Sigmoid colon (tissue), 4 donors: ENCODE data around the gene MPI.

Source experiments
- EP300 ChIP-seq, 4 donors: sonication (generic); formaldehyde crosslinking; IDR thresholded peaks; one replicate each; pipeline ENCODE4 v1.6.1; 2017; ENCODE audit warnings: antibody characterized with exemption in 4 of 4
- POLR2A ChIP-seq, 2 donors: fragments of 450-650 bp; IDR thresholded peaks; one replicate each; pipeline ENCODE4 v1.6.1; 2016; ENCODE audit warnings: antibody characterized with exemption in 2 of 2, mild to moderate bottlenecking in 2 of 2, moderate library complexity in 2 of 2
- POLR2AphosphoS5 ChIP-seq, 4 donors: sonication (generic); formaldehyde crosslinking; IDR thresholded peaks; one replicate each; pipeline ENCODE4 v1.6.1; 2017; ENCODE audit warnings: antibody characterized with exemption in 4 of 4
- TF ChIP-seq, protein P1 (sequence below), 4 experiments: fragments of 450-650 bp in 3 of 4; fragments of 200-600 bp in 1 of 4; IDR thresholded peaks; one replicate each; pipeline ENCODE4 v1.5.1; 2016 to 2019; ENCODE audit warnings: antibody characterized with exemption in 4 of 4, mild to moderate bottlenecking in 3 of 4, moderate library complexity in 2 of 4

DNA sequence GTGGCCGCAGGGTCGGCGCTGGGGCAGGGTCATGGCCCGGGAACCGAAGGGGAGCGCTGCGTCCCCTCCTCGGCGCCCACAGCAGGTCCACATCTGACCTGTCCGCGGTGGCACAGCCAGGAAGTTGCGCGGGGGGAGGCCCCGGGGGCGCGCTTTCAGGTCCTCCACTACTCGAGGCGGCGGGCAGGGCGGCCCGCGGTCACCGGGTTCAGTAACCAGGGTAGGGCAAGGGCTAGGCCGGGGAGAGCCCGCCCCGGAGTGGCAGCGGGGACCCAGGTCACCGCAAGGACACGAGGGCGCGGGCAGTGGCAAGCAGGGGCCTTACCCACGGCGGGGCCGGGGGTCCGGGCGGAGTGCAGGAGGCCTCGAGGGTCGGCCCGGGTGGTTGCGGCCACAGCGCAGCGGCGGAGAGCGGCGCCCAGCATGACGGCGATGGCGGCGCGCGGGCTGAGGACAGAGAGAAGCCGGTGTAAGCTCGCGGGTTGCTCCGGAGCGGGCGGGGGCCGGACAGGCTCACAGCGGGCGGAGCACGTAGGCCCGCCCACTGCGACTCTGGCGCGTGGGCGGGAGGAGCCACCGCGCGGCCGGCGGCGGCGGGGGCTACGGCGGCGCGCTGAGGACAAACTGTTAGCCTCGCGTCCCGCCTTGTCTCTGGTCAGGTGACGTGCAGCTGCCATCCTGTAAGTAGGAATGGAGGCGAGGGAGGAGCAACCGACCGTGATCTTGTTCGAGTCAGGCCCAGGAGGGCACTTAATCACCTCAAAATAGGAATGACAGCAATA is 47.9 kb downstream of the MPI start, which contains the start of gene COX5A:
- TF ChIP-seq, protein P1, sequence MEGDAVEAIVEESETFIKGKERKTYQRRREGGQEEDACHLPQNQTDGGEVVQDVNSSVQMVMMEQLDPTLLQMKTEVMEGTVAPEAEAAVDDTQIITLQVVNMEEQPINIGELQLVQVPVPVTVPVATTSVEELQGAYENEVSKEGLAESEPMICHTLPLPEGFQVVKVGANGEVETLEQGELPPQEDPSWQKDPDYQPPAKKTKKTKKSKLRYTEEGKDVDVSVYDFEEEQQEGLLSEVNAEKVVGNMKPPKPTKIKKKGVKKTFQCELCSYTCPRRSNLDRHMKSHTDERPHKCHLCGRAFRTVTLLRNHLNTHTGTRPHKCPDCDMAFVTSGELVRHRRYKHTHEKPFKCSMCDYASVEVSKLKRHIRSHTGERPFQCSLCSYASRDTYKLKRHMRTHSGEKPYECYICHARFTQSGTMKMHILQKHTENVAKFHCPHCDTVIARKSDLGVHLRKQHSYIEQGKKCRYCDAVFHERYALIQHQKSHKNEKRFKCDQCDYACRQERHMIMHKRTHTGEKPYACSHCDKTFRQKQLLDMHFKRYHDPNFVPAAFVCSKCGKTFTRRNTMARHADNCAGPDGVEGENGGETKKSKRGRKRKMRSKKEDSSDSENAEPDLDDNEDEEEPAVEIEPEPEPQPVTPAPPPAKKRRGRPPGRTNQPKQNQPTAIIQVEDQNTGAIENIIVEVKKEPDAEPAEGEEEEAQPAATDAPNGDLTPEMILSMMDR (IDR thresholded peaks at IDR 0.05): no peak
- TF ChIP-seq POLR2A (IDR thresholded peaks at IDR 0.05) (peak in 1 of 2 donors; percentile 42), POLR2AphosphoS5 (IDR thresholded peaks at IDR 0.05) (peak; percentile 63 to 89 (median 82)), EP300 (IDR thresholded peaks at IDR 0.05) (peak in 1 of 4 donors; percentile 9)
